NCI-H69 (cell line): ENCODE data around the gene BTBD8.
A peak's percentile ranks its signal among the peaks of the same experiment; 100 is the strongest.
"Not testable (repeated sequence)": the region's sequence is repeated elsewhere in the genome, so short reads cannot be mapped to it uniquely, and the experiment has no call there.

Experiments used
- DNase-seq: peaks from one replicate; lab custom pipeline; 2025; lab: John Stamatoyannopoulos, UW

The BTBD8 gene

GRCh38 chr1:92080128-92080985 lies at the start of gene BTBD8:
BTBD8 (plus strand) TSS chr1:92080345; CDS start chr1:92080572, 227 bp downstream.
- peak; percentile 56 for DNase-seq

- peak; percentile 35 for DNase-seq
Measured at GRCh38 chr1:92030656-92031107, 49.5 kb upstream of the BTBD8 start.

- no peak for DNase-seq
Measured at GRCh38 chr1:92031281-92032110, 48.6 kb upstream of the BTBD8 start.

- DNase-seq, result no peak
Measured at GRCh38 chr1:92037400-92037799, 42.7 kb upstream of the BTBD8 start.

GRCh38 chr1:92038695-92039346 lies 41.3 kb upstream of the BTBD8 start:
- peak; percentile 3 for DNase-seq

- DNase-seq, result no peak
Measured at GRCh38 chr1:92040971-92041370, 39.2 kb upstream of the BTBD8 start.

- peak; percentile 63 for DNase-seq
Measured at GRCh38 chr1:92043621-92044020, 36.5 kb upstream of the BTBD8 start.

- no peak for DNase-seq
Measured at GRCh38 chr1:92045766-92046495, 34.2 kb upstream of the BTBD8 start.

GRCh38 chr1:92051948-92052347 lies 28.2 kb upstream of the BTBD8 start:
- DNase-seq, result no peak

GRCh38 chr1:92065042-92065441 lies 15.1 kb upstream of the BTBD8 start:
- DNase-seq, result no peak

- no peak for DNase-seq
Measured at GRCh38 chr1:92066321-92066720, 13.8 kb upstream of the BTBD8 start.

- DNase-seq, result no peak
Measured at GRCh38 chr1:92070892-92071291, 9.3 kb upstream of the BTBD8 start.

GRCh38 chr1:92074446-92074845 lies 5.7 kb upstream of the BTBD8 start:
- DNase-seq, result not testable (repeated sequence)

GRCh38 chr1:92075311-92075710 lies 4.8 kb upstream of the BTBD8 start, which contains the start of gene SETSIP:
SETSIP (minus strand) TSS chr1:92075411; CDS start chr1:92075411, 0 bp downstream.
- DNase-seq, result no peak

GRCh38 chr1:92076363-92076762 lies 3.8 kb upstream of the BTBD8 start:
- DNase-seq, result no peak

- DNase-seq, result not testable (repeated sequence)
Measured at GRCh38 chr1:92078077-92078476, 2.1 kb upstream of the BTBD8 start.

GRCh38 chr1:92079441-92079840 lies 704 bp upstream of the BTBD8 start:
- DNase-seq, result no peak

- DNase-seq, result no peak
Measured at GRCh38 chr1:92081031-92081430, 886 bp downstream of the BTBD8 start.

- DNase-seq, result no peak
Measured at GRCh38 chr1:92084651-92085050, 4.5 kb downstream of the BTBD8 start.

GRCh38 chr1:92085727-92086126 lies 5.6 kb downstream of the BTBD8 start:
- DNase-seq, result no peak

GRCh38 chr1:92087542-92087941 lies 7.4 kb downstream of the BTBD8 start:
- DNase-seq, result peak; percentile 22

- no peak for DNase-seq
Measured at GRCh38 chr1:92091625-92092024, 11.5 kb downstream of the BTBD8 start.
